ENCODE measurements around the gene TBXT.
"Not testable (repeated sequence)": the region's sequence is repeated elsewhere in the genome, so short reads cannot be mapped to it uniquely, and the experiment has no call there.

TBXT gene

DNA sequence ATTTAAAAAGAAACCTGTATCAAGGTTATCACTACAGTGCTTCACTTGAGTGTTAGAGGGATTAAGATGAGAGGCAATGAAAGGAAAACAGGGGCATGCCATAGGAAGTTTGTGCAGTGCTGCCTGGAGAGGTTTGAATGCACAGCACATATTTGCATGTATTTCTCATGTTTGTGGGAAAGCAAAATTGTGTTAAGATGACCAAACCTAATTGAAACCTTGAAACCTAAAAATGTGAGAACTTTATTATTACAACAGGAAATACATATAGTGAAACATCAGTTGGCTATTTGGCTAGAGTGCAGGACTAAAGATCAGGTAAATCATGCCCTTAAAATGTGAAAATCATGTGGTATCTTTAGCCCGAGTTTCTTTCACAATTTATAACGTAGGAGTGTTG is 8.5 kb upstream of the TBXT start:
- Histone ChIP-seq H3K4me3 (ENCODE audit: insufficient read depth, low read length, poor library complexity, severe bottlenecking) (no peak overlapping the region), H3K9me3 (ENCODE audit: insufficient read depth, low read length) (no peaks in the 10 kb centered on the region), H3K9me2 (replicated peaks; ENCODE audit: insufficient read depth, low read length) (no peaks in the 10 kb centered on the region), H3F3A (ENCODE audit: insufficient read depth) (no peaks in the 10 kb centered on the region), H3K79me2 (ENCODE audit: insufficient read depth, low read length) (no peaks in the 10 kb centered on the region), H3K27me3 (ENCODE audit: low read length) (no peaks in the 10 kb centered on the region), H3K27ac (ENCODE audit: low read depth, low read length) (no peak overlapping the region), H3K9ac (ENCODE audit: low read length) (no peak overlapping the region), H3K36me3 (ENCODE audit: low read length) (no peaks in the 10 kb centered on the region), H4K20me1 (ENCODE audit: low read depth, low read length) (no peaks in the 10 kb centered on the region), H2AFZ (ENCODE audit: low read depth, low read length, severe bottlenecking) (no peak overlapping the region), H3K4me2 (ENCODE audit: low read depth, low read length, poor library complexity, severe bottlenecking) (no peak overlapping the region)
- TF ChIP-seq, protein P1, sequence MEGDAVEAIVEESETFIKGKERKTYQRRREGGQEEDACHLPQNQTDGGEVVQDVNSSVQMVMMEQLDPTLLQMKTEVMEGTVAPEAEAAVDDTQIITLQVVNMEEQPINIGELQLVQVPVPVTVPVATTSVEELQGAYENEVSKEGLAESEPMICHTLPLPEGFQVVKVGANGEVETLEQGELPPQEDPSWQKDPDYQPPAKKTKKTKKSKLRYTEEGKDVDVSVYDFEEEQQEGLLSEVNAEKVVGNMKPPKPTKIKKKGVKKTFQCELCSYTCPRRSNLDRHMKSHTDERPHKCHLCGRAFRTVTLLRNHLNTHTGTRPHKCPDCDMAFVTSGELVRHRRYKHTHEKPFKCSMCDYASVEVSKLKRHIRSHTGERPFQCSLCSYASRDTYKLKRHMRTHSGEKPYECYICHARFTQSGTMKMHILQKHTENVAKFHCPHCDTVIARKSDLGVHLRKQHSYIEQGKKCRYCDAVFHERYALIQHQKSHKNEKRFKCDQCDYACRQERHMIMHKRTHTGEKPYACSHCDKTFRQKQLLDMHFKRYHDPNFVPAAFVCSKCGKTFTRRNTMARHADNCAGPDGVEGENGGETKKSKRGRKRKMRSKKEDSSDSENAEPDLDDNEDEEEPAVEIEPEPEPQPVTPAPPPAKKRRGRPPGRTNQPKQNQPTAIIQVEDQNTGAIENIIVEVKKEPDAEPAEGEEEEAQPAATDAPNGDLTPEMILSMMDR (IDR thresholded peaks at IDR 0.05; ENCODE audit: insufficient read depth, low read length, poor library complexity, severe bottlenecking): no peak
- no peak for TF ChIP-seq EZH2phosphoT487 (conservative IDR thresholded peaks at IDR 0.05; ENCODE audit: low read length)

DNA sequence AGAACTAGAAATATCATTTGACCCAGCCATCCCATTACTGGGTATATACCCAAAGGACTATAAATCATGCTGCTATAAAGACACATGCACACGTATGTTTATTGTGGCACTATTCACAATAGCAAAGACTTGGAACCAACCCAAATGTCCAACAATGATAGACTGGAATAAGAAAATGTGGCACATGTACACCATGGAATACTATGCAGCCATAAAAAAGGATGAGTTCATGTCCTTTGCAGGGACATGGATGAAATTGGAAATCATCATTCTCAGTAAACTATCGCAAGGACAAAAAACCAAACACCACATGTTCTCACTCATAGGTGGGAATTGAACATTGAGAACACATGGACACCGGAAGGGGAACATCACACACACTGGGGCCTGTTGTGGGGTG is 7.4 kb upstream of the TBXT start:
- not testable (repeated sequence) for H3K79me2 ChIP-seq (ENCODE audit: insufficient read depth, low read length); H3K9me2 ChIP-seq (replicated peaks; ENCODE audit: insufficient read depth, low read length); H3K36me3 ChIP-seq (ENCODE audit: low read length); H3K9ac ChIP-seq (ENCODE audit: low read length); H3F3A ChIP-seq (ENCODE audit: insufficient read depth); H3K4me2 ChIP-seq (ENCODE audit: low read depth, low read length, poor library complexity, severe bottlenecking); H3K4me3 ChIP-seq (ENCODE audit: insufficient read depth, low read length, poor library complexity, severe bottlenecking); H3K27ac ChIP-seq (ENCODE audit: low read depth, low read length); H4K20me1 ChIP-seq (ENCODE audit: low read depth, low read length); H3K27me3 ChIP-seq (ENCODE audit: low read length); H3K9me3 ChIP-seq (ENCODE audit: insufficient read depth, low read length); H2AFZ ChIP-seq (ENCODE audit: low read depth, low read length, severe bottlenecking)

DNA sequence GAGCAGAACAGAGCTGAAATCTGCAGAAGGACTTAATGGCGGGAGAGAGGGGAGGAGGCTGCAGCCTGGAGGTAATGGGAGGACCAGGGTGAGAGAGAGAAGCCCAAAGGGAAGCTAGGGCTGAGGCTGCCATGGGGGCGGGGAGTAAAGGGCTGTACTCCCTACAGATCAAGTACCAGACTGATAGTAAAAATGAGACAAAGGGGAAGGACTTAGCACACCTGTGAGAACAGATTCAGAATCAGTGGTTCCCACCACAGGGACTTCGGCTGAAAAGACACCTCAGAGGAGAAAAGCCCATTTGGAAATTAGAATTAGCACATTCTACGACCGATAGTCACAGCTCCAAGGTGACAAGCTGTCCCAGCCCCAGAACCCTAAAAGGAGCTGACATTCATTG is 6.4 kb upstream of the TBXT start:
- no peak overlapping the region for H2AFZ ChIP-seq (ENCODE audit: low read depth, low read length, severe bottlenecking)
- H3K9ac ChIP-seq (ENCODE audit: low read length): no peak overlapping the region
- TF ChIP-seq, protein P1 (IDR thresholded peaks at IDR 0.05; ENCODE audit: insufficient read depth, low read length, poor library complexity, severe bottlenecking): no peak
- no peak for TF ChIP-seq EZH2phosphoT487 (conservative IDR thresholded peaks at IDR 0.05; ENCODE audit: low read length)
- no peaks in the 10 kb centered on the region for H3K9me2 ChIP-seq (replicated peaks; ENCODE audit: insufficient read depth, low read length)
- no peaks in the 10 kb centered on the region for H3K36me3 ChIP-seq (ENCODE audit: low read length)
- no peaks in the 10 kb centered on the region for H3K27me3 ChIP-seq (ENCODE audit: low read length)
- no peak overlapping the region for H3K4me3 ChIP-seq (ENCODE audit: insufficient read depth, low read length, poor library complexity, severe bottlenecking)
- H3K27ac ChIP-seq (ENCODE audit: low read depth, low read length): no peak overlapping the region
- H3K4me2 ChIP-seq (ENCODE audit: low read depth, low read length, poor library complexity, severe bottlenecking): no peak overlapping the region
- H4K20me1 ChIP-seq (ENCODE audit: low read depth, low read length): no peaks in the 10 kb centered on the region
- H3F3A ChIP-seq (ENCODE audit: insufficient read depth): no peaks in the 10 kb centered on the region
- no peaks in the 10 kb centered on the region for H3K9me3 ChIP-seq (ENCODE audit: insufficient read depth, low read length)
- H3K79me2 ChIP-seq (ENCODE audit: insufficient read depth, low read length): no peaks in the 10 kb centered on the region

DNA sequence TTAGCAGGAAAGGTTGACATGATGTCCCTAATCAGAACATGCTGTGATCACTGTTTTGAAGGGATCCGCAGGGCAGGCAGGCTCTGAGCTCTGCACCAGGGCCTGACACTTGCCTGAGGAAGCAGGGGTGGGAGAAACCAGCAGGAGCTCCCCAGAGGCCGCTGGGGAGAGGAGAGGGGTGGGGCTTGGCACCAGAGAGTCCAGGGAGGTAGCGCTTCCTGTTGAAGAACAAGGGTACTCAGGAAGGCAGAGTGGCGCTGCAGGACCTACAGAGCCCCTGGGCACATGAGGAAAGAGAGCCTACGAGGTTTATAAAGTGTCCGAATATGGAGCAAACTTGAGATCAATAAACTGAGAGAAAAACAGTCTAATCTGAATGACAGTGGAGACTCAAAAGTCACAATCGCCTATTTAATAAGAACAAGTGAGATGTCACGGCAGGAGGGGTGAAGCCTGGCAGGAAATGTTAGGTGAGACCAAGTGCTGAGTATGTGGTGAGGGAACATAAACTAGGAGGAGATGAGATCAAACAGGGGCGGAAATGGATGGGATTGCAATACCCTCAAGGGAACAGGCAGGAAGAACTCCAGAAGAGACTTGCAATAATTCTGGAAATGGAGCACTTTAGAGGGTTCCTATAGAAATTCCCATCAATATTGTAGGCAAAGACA is 5.8 kb upstream of the TBXT start:
- Histone ChIP-seq H3F3A (ENCODE audit: insufficient read depth) (no peaks in the 10 kb centered on the region), H3K4me2 (ENCODE audit: low read depth, low read length, poor library complexity, severe bottlenecking) (no peak overlapping the region), H2AFZ (ENCODE audit: low read depth, low read length, severe bottlenecking) (no peak overlapping the region), H3K9me3 (ENCODE audit: insufficient read depth, low read length) (no peaks in the 10 kb centered on the region), H3K4me3 (ENCODE audit: insufficient read depth, low read length, poor library complexity, severe bottlenecking) (no peak overlapping the region), H3K79me2 (ENCODE audit: insufficient read depth, low read length) (no peaks in the 10 kb centered on the region), H4K20me1 (ENCODE audit: low read depth, low read length) (no peaks in the 10 kb centered on the region), H3K36me3 (ENCODE audit: low read length) (no peaks in the 10 kb centered on the region), H3K9me2 (replicated peaks; ENCODE audit: insufficient read depth, low read length) (no peaks in the 10 kb centered on the region), H3K27ac (ENCODE audit: low read depth, low read length) (no peak overlapping the region), H3K27me3 (ENCODE audit: low read length) (no peaks in the 10 kb centered on the region), H3K9ac (ENCODE audit: low read length) (no peak overlapping the region)
- TF ChIP-seq EZH2phosphoT487 (conservative IDR thresholded peaks at IDR 0.05; ENCODE audit: low read length): no peak
- TF ChIP-seq, protein P1 (IDR thresholded peaks at IDR 0.05; ENCODE audit: insufficient read depth, low read length, poor library complexity, severe bottlenecking): no peak
